ENCODE measurements around the gene LRRC1.

LRRC1 gene

GRCh38 chr6:53924821-53925422 lies 130.1 kb downstream of the LRRC1 start:
- Mint-ChIP-seq H3K4me1 (peaks cover 44% of the 10 kb centered on the region), H3K9me3 (no peaks in the 10 kb centered on the region), H3K27me3 (ENCODE audit: low read depth) (no peaks in the 10 kb centered on the region), H3K36me3 (ENCODE audit: low read depth) (peaks cover 23% of the 10 kb centered on the region), H3K4me3 (no peak overlapping the region), H3K27ac (peak overlapping the region; percentile 50 to 90 (median 61))
- TF ChIP-seq CTCF (IDR thresholded peaks at IDR 0.05; ENCODE audit: unreplicated experiment in 3 of 3), result no peak

- H3K36me3 Mint-ChIP-seq (ENCODE audit: low read depth), result peaks cover 19% of the 10 kb centered on the region
- peak overlapping the region in 1 of 3 experiments; percentile 90 for H3K27ac Mint-ChIP-seq
- no peaks in the 10 kb centered on the region for H3K9me3 Mint-ChIP-seq
- TF ChIP-seq CTCF (IDR thresholded peaks at IDR 0.05; ENCODE audit: unreplicated experiment in 3 of 3), result no peak
- no peaks in the 10 kb centered on the region for H3K27me3 Mint-ChIP-seq (ENCODE audit: low read depth)
- H3K4me3 Mint-ChIP-seq, result no peak overlapping the region
- peaks cover 46% of the 10 kb centered on the region for H3K4me1 Mint-ChIP-seq
Observed at GRCh38 chr6:53925891-53926290, 131.1 kb downstream of the LRRC1 start.

GRCh38 chr6:53926505-53926904 lies 131.7 kb downstream of the LRRC1 start:
- H3K9me3 Mint-ChIP-seq, result no peaks in the 10 kb centered on the region
- peaks cover 46% of the 10 kb centered on the region for H3K4me1 Mint-ChIP-seq
- H3K36me3 Mint-ChIP-seq (ENCODE audit: low read depth), result peaks cover 13% of the 10 kb centered on the region
- TF ChIP-seq CTCF (IDR thresholded peaks at IDR 0.05; ENCODE audit: unreplicated experiment in 3 of 3), result no peak
- H3K27ac Mint-ChIP-seq, result peak overlapping the region; percentile 85 to 90 (median 87)
- no peaks in the 10 kb centered on the region for H3K27me3 Mint-ChIP-seq (ENCODE audit: low read depth)
- H3K4me3 Mint-ChIP-seq, result no peak overlapping the region

GRCh38 chr6:53928641-53929040 lies 133.8 kb downstream of the LRRC1 start:
- H3K27me3 Mint-ChIP-seq (ENCODE audit: low read depth), result no peaks in the 10 kb centered on the region
- peaks cover 46% of the 10 kb centered on the region for H3K4me1 Mint-ChIP-seq
- no peak for TF ChIP-seq CTCF (IDR thresholded peaks at IDR 0.05; ENCODE audit: unreplicated experiment in 3 of 3)
- H3K36me3 Mint-ChIP-seq (ENCODE audit: low read depth), result peaks cover 5% of the 10 kb centered on the region
- no peaks in the 10 kb centered on the region for H3K9me3 Mint-ChIP-seq
- peak overlapping the region in 2 of 3 experiments; percentile 73 to 82 for H3K27ac Mint-ChIP-seq
- H3K4me3 Mint-ChIP-seq, result no peak overlapping the region

GRCh38 chr6:53929041-53929820 lies 134.4 kb downstream of the LRRC1 start:
- TF ChIP-seq CTCF (IDR thresholded peaks at IDR 0.05; ENCODE audit: unreplicated experiment in 3 of 3), result no peak
- H3K36me3 Mint-ChIP-seq (ENCODE audit: low read depth), result peaks cover 5% of the 10 kb centered on the region
- no peak overlapping the region for H3K4me3 Mint-ChIP-seq
- no peaks in the 10 kb centered on the region for H3K27me3 Mint-ChIP-seq (ENCODE audit: low read depth)
- H3K4me1 Mint-ChIP-seq, result peaks cover 45% of the 10 kb centered on the region
- H3K27ac Mint-ChIP-seq, result peak overlapping the region; percentile 47 to 82 (median 73)
- H3K9me3 Mint-ChIP-seq, result no peaks in the 10 kb centered on the region

- H3K4me1 Mint-ChIP-seq, result peaks cover 40% of the 10 kb centered on the region
- peaks cover 5% of the 10 kb centered on the region for H3K36me3 Mint-ChIP-seq (ENCODE audit: low read depth)
- no peak overlapping the region for H3K4me3 Mint-ChIP-seq
- H3K9me3 Mint-ChIP-seq, result no peaks in the 10 kb centered on the region
- TF ChIP-seq CTCF (IDR thresholded peaks at IDR 0.05; ENCODE audit: unreplicated experiment in 3 of 3), result no peak
- no peaks in the 10 kb centered on the region for H3K27me3 Mint-ChIP-seq (ENCODE audit: low read depth)
- peak overlapping the region; percentile 47 to 82 (median 73) for H3K27ac Mint-ChIP-seq
Observed at GRCh38 chr6:53929821-53930120, 135.0 kb downstream of the LRRC1 start.
